HCT116 (cell line): ENCODE measurements around the gene STON2. TPM values are rescaled to one million over a fixed set of nuclear protein-coding genes. Genes with fewer than 3 reads are reported as not detected.

Experiments used
- ATAC-seq: fragments of 200-7000 bp; cut with Tn5 transposase; 2 replicates; pipeline ENCODE4 v1.9.1; 2020; ENCODE audit warnings: mild to moderate bottlenecking, moderate library complexity
- BruUV-seq: library from RNA; stranded (reverse); fragments of 400-500 nt; replicated peaks from 2 replicates; lab custom pipeline; 2021; lab: Mats Ljungman, UMichigan
- CTCF ChIA-PET: fragments of 300-600 bp; sonication (Branson Sonifier 250); formaldehyde crosslinking; loops from one replicate; lab custom pipeline; 2021; ENCODE audit warnings: antibody characterized with exemption; lab: Charles Lee
- POLR2A ChIA-PET: fragments of 300-600, 350-600 bp; sonication (Branson Sonifier 250); formaldehyde crosslinking; loops from one replicate; lab custom pipeline; 2021; ENCODE audit warnings: antibody characterized with exemption; lab: Charles Lee
- RAD21 ChIA-PET, 2 experiments: fragments of 300-600 bp; sonication (Branson Sonifier 250); formaldehyde crosslinking; loops; one replicate each; lab custom pipeline; 2023; ENCODE audit warnings: low total read pairs in 2 of 2; ENCODE audit not compliant: uncharacterized antibody in 2 of 2, unreplicated experiment in 2 of 2, low non-redundant PET in 1 of 2; lab: Charles Lee
- DNase-seq: peaks from one replicate; pipeline ENCODE4 v3.0.0-alpha.2; 2010; ENCODE audit warnings: low read depth, low spot score
- H2AFZ ChIP-seq: fragments of 200-600 bp; shearing (Covaris generic), sonication (generic); 2 replicates; pipeline ENCODE4 v1.6.1; 2017; ENCODE audit warnings: low read depth, mixed run types, mixed read lengths, antibody characterized with exemption, low read length; ENCODE audit not compliant: poor library complexity, severe bottlenecking
- H3K27ac ChIP-seq: 2 replicates; pipeline ENCODE4 v1.5.1; 2012; ENCODE audit warnings: low read depth, low read length
- H3K27me3 ChIP-seq: fragments of 200-600 bp; sonication (generic); 2 replicates; pipeline ENCODE4 v1.6.1; 2016; ENCODE audit warnings: mixed run types, low read length, mixed read lengths; ENCODE audit not compliant: insufficient read depth
- H3K36me3 ChIP-seq, 2 experiments: fragments of 200-500 bp in 1 of 2; fragments of 200-600 bp in 1 of 2; sonication (Bioruptor generic) in 1 of 2; sonication (generic) in 1 of 2; 2 replicates each; pipeline versions ENCODE4 v1.5.1 to v1.6.1; 2014 to 2016; ENCODE audit warnings: low read length in 2 of 2, inconsistent platforms in 1 of 2, mixed read lengths in 1 of 2, mixed run types in 1 of 2; ENCODE audit not compliant: insufficient read depth in 2 of 2, control insufficient read depth in 1 of 2
- H3K4me1 ChIP-seq, 2 experiments: fragments of 200-600 bp in 1 of 2; sonication (generic) in 1 of 2; 2 replicates each; pipeline versions ENCODE4 v1.5.1 to v1.6.1; 2012 to 2017; ENCODE audit warnings: low read length in 2 of 2, inconsistent platforms in 1 of 2, mild to moderate bottlenecking in 1 of 2, mixed read lengths in 1 of 2, mixed run types in 1 of 2, moderate library complexity in 1 of 2; ENCODE audit not compliant: insufficient read depth in 2 of 2, control insufficient read depth in 1 of 2
- H3K4me2 ChIP-seq: fragments of 200-600 bp; sonication (generic); 2 replicates; pipeline ENCODE4 v1.6.1; 2017; ENCODE audit warnings: mixed run types, low read length, mixed read lengths
- H3K4me3 ChIP-seq, 2 experiments: fragments of 200-600 bp in 1 of 2; sonication (generic) in 1 of 2; replicated peaks in 1 of 2; 2 replicates each; pipeline ENCODE4 v1.5.1; 2011 to 2016; ENCODE audit warnings: low read length in 2 of 2, control low read depth in 1 of 2, low read depth in 1 of 2, mild to moderate bottlenecking in 1 of 2, mixed read lengths in 1 of 2, mixed run types in 1 of 2
- H3K79me2 ChIP-seq: fragments of 200-600 bp; sonication (generic); 2 replicates; pipeline ENCODE4 v1.6.1; 2017; ENCODE audit warnings: mild to moderate bottlenecking, mixed run types, low read length, moderate library complexity, mixed read lengths; ENCODE audit not compliant: insufficient read depth
- H3K9ac ChIP-seq: fragments of 200-600 bp; sonication (generic); 2 replicates; pipeline ENCODE4 v1.6.1; 2016; ENCODE audit warnings: low read length, mixed read lengths
- H3K9me2 ChIP-seq: fragments of 200-600 bp; sonication (generic), shearing (Covaris generic); 2 replicates; pipeline ENCODE4 v1.6.1; 2017; ENCODE audit warnings: mixed run types, mild to moderate bottlenecking, moderate library complexity; ENCODE audit not compliant: insufficient read depth
- H3K9me3 ChIP-seq, 2 experiments: fragments of 200-500 bp in 1 of 2; fragments of 200-600 bp in 1 of 2; sonication (Bioruptor generic) in 1 of 2; sonication (generic) in 1 of 2; 2 replicates each; pipeline ENCODE4 v1.6.1; 2014 to 2017; ENCODE audit warnings: low read length in 2 of 2, mixed read lengths in 2 of 2, inconsistent platforms in 1 of 2, low read depth in 1 of 2, mild to moderate bottlenecking in 1 of 2, mixed run types in 1 of 2, moderate library complexity in 1 of 2; ENCODE audit not compliant: control insufficient read depth in 1 of 2, insufficient read depth in 1 of 2
- H4K20me1 ChIP-seq: fragments of 200-600 bp; sonication (generic), shearing (Covaris generic); 2 replicates; pipeline ENCODE4 v1.6.1; 2017; ENCODE audit warnings: mixed run types, mild to moderate bottlenecking, moderate library complexity; ENCODE audit not compliant: insufficient read depth
- CBX3 ChIP-seq: IDR thresholded peaks from 2 replicates; pipeline ENCODE4 v1.6.1; 2012; ENCODE audit warnings: low read depth
- CEBPB ChIP-seq: IDR thresholded peaks from 2 replicates; pipeline ENCODE4 v1.6.1; 2012; ENCODE audit warnings: low read depth
- CTCF ChIP-seq, 3 experiments: fragments of 200-600 bp in 1 of 3; sonication (generic) in 1 of 3; IDR thresholded peaks in 2 of 3; conservative IDR thresholded peaks in 1 of 3; 2 replicates each; pipeline ENCODE4 v1.5.1; 2012 to 2017; ENCODE audit warnings: low read depth in 2 of 3, low read length in 2 of 3, antibody characterized with exemption in 1 of 3, borderline replicate concordance in 1 of 3, control low read depth in 1 of 3, mild to moderate bottlenecking in 1 of 3, mixed read lengths in 1 of 3, mixed run types in 1 of 3, moderate library complexity in 1 of 3; ENCODE audit not compliant: insufficient read depth in 1 of 3
- EGR1 ChIP-seq: IDR thresholded peaks from 2 replicates; pipeline ENCODE4 v1.6.1; 2012; ENCODE audit warnings: low read depth
- EZH2 ChIP-seq: fragments of 200-600 bp; sonication (generic); IDR thresholded peaks from 2 replicates; pipeline ENCODE4 v1.6.1; 2017; ENCODE audit warnings: antibody characterized with exemption, mixed run types
- EZH2phosphoT487 ChIP-seq: fragments of 200-600 bp; IDR thresholded peaks from 2 replicates; pipeline ENCODE4 v1.6.1; 2018; ENCODE audit warnings: antibody characterized with exemption, borderline replicate concordance
- FOSL1 ChIP-seq: IDR thresholded peaks from 2 replicates; pipeline ENCODE4 v1.6.1; 2012; ENCODE audit warnings: low read depth
- JUND ChIP-seq: IDR thresholded peaks from 2 replicates; pipeline ENCODE4 v1.6.1; 2012
- MAX ChIP-seq: IDR thresholded peaks from 2 replicates; pipeline ENCODE4 v1.6.1; 2012
- RAD21 ChIP-seq: IDR thresholded peaks from 2 replicates; pipeline ENCODE4 v1.6.1; 2012; ENCODE audit warnings: low read depth, mild to moderate bottlenecking
- SP1 ChIP-seq: IDR thresholded peaks from 2 replicates; pipeline ENCODE4 v1.6.1; 2012; ENCODE audit warnings: low read depth
- SRF ChIP-seq: IDR thresholded peaks from 2 replicates; pipeline ENCODE4 v1.6.1; 2012; ENCODE audit warnings: low read depth
- TCF7L2 ChIP-seq: IDR thresholded peaks from 2 replicates; pipeline ENCODE4 v1.7.0; 2011; ENCODE audit warnings: borderline replicate concordance, inconsistent platforms; ENCODE audit not compliant: insufficient read depth, insufficient read length; ENCODE audit errors: extremely low read depth
- YY1 ChIP-seq: IDR thresholded peaks from 2 replicates; pipeline ENCODE4 v1.6.1; 2011; ENCODE audit warnings: low read length, low read depth, moderate library complexity, mild to moderate bottlenecking; ENCODE audit not compliant: insufficient replicate concordance; ENCODE audit errors: extremely low read depth
- ZBTB33 ChIP-seq: IDR thresholded peaks from 2 replicates; pipeline ENCODE4 v1.6.1; 2011; ENCODE audit warnings: mild to moderate bottlenecking, low read length, moderate library complexity; ENCODE audit not compliant: insufficient replicate concordance; ENCODE audit errors: extremely low read depth
- intact Hi-C: fragments of 100-400 bp; cut with micrococcal nuclease; formaldehyde crosslinking; loops from 2 replicates; pipeline ENCODE4 v1.10.0; 2022
- total RNA-seq: library from RNA; stranded (reverse); gene quantifications from one replicate; pipeline ENCODE4 v1.2.1, GENCODE V29; 2021; ENCODE audit not compliant: unreplicated experiment

STON2 gene
- total RNA-seq, 1 experiment from 2014 or later = 4.1 TPM

GRCh38 chr14:81261176-81261575 lies 138.9 kb downstream of the STON2 start:
- H3K9ac ChIP-seq = no peak overlapping the region
- no peak overlapping the region for H2AFZ ChIP-seq
- no peak for TF ChIP-seq EZH2phosphoT487
- RAD21 ChIA-PET = no interaction called here
- intact Hi-C loops = no loop called here
- no peaks in the 10 kb centered on the region for H3K9me3 ChIP-seq
- POLR2A ChIA-PET = no interaction called here
- H3K4me2 ChIP-seq = no peak overlapping the region
- no peaks in the 10 kb centered on the region for H3K36me3 ChIP-seq
- H3K4me1 ChIP-seq = no peaks in the 10 kb centered on the region
- no peak for ATAC-seq
- BruUV-seq = no TSS peak
- no peak overlapping the region for H3K4me3 ChIP-seq
- CTCF ChIA-PET = no interaction called here
- DNase-seq = no peak
- no peaks in the 10 kb centered on the region for H3K79me2 ChIP-seq
- H3K27me3 ChIP-seq = no peaks in the 10 kb centered on the region
- no peaks in the 10 kb centered on the region for H3K9me2 ChIP-seq
- no peak overlapping the region for H3K27ac ChIP-seq
- no peaks in the 10 kb centered on the region for H4K20me1 ChIP-seq

- POLR2A ChIA-PET = no interaction called here
- TF ChIP-seq CTCF (IDR thresholded peaks at IDR 0.05 in 2 of 3, conservative IDR thresholded peaks at IDR 0.05 in 1 of 3; ENCODE audit: borderline replicate concordance in 1 of 3, insufficient read depth in 1 of 3, low read depth in 2 of 3, low read length in 2 of 3) (no peak), MAX (no peak), YY1 (no peak), FOSL1 (no peak), EZH2 (no peak), CEBPB (no peak), ZBTB33 (no peak), JUND (no peak), TCF7L2 (no peak), EGR1 (no peak), SRF (no peak), EZH2phosphoT487 (no peak), CBX3 (no peak), RAD21 (no peak), SP1 (no peak)
Observed at GRCh38 chr14:81260732-81261131, 139.4 kb downstream of the STON2 start.

More at GRCh38 chr14:81260732-81261131, 139.4 kb downstream of the STON2 start:
- ChIA-PET RAD21 (no interaction called here), CTCF (no interaction called here)
- Histone ChIP-seq H3K9ac (no peak overlapping the region), H3K9me3 (no peaks in the 10 kb centered on the region), H4K20me1 (no peaks in the 10 kb centered on the region), H3K79me2 (no peaks in the 10 kb centered on the region), H3K4me3 (no peak overlapping the region), H3K36me3 (no peaks in the 10 kb centered on the region), H3K27ac (no peak overlapping the region), H2AFZ (no peak overlapping the region), H3K4me2 (no peak overlapping the region), H3K27me3 (no peaks in the 10 kb centered on the region), H3K4me1 (no peaks in the 10 kb centered on the region), H3K9me2 (no peaks in the 10 kb centered on the region)
- DNase-seq = no peak
- no TSS peak for BruUV-seq
- no peak for ATAC-seq
- intact Hi-C loops = no loop called here
